ENCODE results near the gene EVI5L.

DNA sequence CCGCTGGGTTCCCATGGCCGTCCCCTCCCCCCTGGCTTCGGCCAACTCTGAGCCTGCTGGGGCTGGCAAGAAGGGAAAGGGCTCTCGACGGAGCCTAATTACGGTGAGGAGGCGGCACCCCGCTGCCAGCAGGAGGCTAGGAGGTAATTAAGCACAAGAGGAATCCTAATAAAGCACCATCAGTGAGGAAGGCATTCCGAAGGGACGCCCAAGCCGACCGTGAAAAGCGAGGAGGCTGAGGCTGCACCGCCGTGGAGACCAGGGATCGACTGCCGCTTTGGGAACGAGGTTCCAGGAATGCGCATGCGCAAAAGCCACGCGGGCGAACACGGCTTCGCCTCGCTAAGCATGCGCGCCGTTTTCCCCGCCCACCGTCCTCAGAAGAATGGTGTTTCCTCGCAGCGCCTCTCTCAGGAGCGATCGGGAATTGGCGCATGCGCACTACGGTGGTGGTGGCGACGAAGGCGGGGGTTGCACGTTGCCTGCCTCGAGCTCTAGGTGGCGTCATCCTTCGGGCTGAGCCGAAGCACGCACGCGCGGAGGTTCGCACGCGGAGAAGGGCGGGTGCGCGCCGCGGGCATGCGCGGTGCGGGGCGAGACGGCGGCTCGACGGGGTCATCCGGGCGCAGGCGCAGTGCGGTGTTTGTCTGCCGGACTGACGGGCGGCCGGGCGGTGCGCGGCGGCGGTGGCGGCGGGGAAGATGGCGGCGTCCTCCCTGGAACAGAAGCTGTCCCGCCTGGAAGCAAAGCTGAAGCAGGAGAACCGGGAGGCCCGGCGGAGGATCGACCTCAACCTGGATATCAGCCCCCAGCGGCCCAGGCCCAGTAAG, 73.4 kb downstream of the EVI5L start, which contains the start of gene MAP2K7:
- TF ChIP-seq CTCF (IDR thresholded peaks at IDR 0.05; ENCODE audit: extremely low read depth in 1 of 2, insufficient read depth in 1 of 2, low read depth in 1 of 2, low read length in 2 of 2) = peak; percentile 64 to 67
- TF ChIP-seq POLR2A (IDR thresholded peaks at IDR 0.05; ENCODE audit: low read depth, low read length) = peak; percentile 98
- no peak for TF ChIP-seq EZH2 (IDR thresholded peaks at IDR 0.05; ENCODE audit: borderline replicate concordance, low read depth, low read length, severe bottlenecking)
- peak; percentile 88 for TF ChIP-seq POLR2AphosphoS5 (IDR thresholded peaks at IDR 0.05; ENCODE audit: insufficient read depth, low read depth, low read length)
- peak; percentile 85 for TF ChIP-seq MAX (IDR thresholded peaks at IDR 0.05; ENCODE audit: insufficient read depth, insufficient read length)
- TF ChIP-seq GATA2 (IDR thresholded peaks at IDR 0.05; ENCODE audit: insufficient read depth, insufficient read length, low read depth, low read length) = no peak
- peak; percentile 52 for TF ChIP-seq MYC (IDR thresholded peaks at IDR 0.05; ENCODE audit: low read depth, low read length)
- no peak for TF ChIP-seq JUN (IDR thresholded peaks at IDR 0.05; ENCODE audit: borderline replicate concordance, insufficient read depth, insufficient read length, low read depth)
- no peak for TF ChIP-seq FOS (IDR thresholded peaks at IDR 0.05; ENCODE audit: borderline replicate concordance, insufficient read depth, low read length)

Measured in endothelial cell of umbilical vein (primary cell).